Sciatic nerve (tissue), 2 donors: ENCODE measurements around the gene CHRNA3. TPM values are rescaled to one million over a fixed set of nuclear protein-coding genes. Genes with fewer than 3 reads are reported as not detected.
A peak's percentile ranks its signal among the peaks of the same experiment; 100 is the strongest.

ENCODE experiments used
- ATAC-seq: fragments of 200-7000 bp; cut with Tn5 transposase; one replicate; pipeline ENCODE4 v1.9.1; 2020; ENCODE audit warnings: mild to moderate bottlenecking, moderate library complexity
- DNase-seq: peaks from one replicate; pipeline ENCODE4 v3.0.0-alpha.2; 2020; ENCODE audit warnings: low spot score
- intact Hi-C: fragments of 100-400 bp; cut with DNase I; formaldehyde crosslinking; loops from one replicate; pipeline ENCODE4 v1.14.2; 2022
- total RNA-seq: library from RNA; stranded (reverse); fragmentation: NEBNext Ultra II Directional; extraction: Animal tissue kit (Norgen Biotek cat#: 25700); gene quantifications from one replicate; pipeline ENCODE4 v1.2.1, GENCODE V29; 2021
- donor health status: DM: no; HTN: no; CAD: no.
- donor health status: DM: no; HTN: no; CAD: no.

Gene CHRNA3
- total RNA-seq, 1 donor from 2014 or later: not detected

DNA sequence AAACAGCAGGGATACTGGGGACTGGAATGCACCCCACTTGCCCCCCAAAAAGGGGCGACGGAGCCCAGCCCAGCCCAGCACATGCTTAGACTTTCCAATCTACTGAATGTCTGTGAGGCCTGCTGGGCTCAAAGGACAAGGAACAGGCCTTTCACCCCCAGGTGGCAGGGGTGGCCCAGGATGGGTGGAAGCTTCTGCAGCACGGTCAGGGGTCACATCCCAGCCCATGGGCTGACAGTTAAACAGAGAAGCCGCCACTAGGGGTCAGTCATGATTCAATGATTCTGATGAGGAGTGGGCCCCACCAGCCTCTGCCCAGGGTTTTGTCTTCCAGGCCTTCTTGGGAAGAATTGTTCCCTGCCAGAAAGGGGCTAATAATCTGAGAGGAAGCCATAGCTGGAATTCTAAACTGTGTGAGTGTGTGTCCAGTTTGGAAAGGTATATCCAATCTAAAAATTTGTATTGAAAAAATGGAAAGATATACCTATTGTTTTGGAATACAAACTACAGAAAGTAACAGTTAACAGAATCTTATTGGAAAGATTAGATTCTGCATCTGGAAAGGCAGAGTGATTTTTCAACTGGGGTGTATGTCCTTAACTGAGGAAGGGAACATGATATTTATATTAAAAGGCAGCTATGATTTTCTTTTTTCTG is 18.0 kb upstream of the CHRNA3 start:
- intact Hi-C loops: no loop called here
- DNase-seq (no peak), ATAC-seq (no peak)

DNA sequence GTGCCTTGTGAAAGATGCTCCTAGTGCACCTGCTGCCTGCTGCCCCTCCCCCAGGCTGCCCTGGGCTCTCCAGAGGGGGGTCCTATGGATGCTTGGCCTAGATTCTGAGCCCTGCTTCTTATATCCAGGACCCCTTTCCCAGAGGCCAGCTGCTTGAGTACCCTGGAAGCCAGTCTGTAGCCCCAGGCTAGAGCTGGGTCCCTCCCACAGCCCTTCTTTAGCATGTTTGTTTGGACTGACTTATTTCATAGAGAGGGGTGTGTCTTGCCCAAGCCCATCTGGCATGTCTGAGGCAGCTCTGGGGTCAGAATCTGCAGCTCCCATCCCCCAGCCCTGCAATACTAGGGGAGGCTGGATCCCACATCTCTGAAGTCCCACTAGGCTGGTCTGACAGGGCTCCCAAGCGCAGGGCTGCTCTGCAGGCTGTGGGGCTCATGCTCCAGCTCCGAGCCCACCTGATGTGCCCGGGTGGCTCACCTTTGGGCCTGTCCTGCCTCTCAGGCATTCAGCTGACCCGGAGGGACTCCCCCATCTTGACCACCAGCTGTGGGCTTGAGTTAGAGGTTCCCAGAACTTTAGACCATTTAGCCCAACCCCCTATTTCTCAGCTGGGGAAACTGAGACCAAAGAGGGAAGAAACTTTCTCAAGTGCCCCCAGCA is 17.1 kb upstream of the CHRNA3 start:
- intact Hi-C loops: no loop called here
- ATAC-seq (no peak), DNase-seq (peak; percentile 31)

DNA sequence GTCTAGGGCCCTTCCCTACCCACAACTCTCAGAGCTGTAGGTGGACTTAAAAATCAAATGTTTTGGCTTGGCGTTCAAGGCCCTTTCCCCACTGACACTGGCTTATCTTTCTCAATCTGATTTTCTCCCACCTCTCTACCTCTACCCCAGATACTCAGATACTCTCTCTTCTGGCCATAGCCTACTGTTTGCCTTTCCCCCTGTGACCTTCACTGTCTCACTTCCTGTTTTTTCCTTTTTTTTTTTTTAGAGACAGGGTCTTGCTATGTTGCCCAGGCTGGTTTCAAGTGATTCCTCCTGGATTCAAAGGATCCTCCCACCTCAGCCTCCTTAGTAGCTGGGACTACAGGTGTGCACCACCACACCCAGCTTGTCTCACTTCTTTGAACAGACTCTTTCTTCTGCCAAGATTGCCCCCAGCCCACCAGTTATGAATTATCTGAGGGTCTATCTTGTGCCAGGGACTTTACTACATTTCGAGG is 15.6 kb upstream of the CHRNA3 start:
- DNase-seq (no peak), ATAC-seq (no peak)
- intact Hi-C loops: no loop called here

DNA sequence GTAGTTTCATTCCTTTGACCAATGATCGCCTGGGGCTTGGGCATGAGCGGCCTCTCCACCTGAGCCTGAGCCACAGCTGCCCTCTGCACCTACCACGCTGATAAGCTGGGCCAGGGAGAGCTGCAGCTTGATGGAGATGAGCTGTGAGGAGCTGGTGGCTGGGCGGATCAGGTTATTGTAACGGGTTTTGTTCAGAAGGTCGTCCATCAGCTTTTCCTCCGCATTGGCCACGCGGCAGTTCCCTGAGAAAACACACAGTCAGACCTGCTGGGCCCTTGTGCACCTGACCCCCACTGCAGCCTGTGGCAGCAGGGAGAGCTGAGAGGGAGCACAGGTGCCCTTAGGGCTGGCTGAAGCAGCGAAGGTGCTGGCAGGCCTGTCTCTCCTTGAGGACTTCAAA is 14.6 kb upstream of the CHRNA3 start:
- ATAC-seq (no peak), DNase-seq (peak; percentile 37)
- intact Hi-C loops: no loop called here

DNA sequence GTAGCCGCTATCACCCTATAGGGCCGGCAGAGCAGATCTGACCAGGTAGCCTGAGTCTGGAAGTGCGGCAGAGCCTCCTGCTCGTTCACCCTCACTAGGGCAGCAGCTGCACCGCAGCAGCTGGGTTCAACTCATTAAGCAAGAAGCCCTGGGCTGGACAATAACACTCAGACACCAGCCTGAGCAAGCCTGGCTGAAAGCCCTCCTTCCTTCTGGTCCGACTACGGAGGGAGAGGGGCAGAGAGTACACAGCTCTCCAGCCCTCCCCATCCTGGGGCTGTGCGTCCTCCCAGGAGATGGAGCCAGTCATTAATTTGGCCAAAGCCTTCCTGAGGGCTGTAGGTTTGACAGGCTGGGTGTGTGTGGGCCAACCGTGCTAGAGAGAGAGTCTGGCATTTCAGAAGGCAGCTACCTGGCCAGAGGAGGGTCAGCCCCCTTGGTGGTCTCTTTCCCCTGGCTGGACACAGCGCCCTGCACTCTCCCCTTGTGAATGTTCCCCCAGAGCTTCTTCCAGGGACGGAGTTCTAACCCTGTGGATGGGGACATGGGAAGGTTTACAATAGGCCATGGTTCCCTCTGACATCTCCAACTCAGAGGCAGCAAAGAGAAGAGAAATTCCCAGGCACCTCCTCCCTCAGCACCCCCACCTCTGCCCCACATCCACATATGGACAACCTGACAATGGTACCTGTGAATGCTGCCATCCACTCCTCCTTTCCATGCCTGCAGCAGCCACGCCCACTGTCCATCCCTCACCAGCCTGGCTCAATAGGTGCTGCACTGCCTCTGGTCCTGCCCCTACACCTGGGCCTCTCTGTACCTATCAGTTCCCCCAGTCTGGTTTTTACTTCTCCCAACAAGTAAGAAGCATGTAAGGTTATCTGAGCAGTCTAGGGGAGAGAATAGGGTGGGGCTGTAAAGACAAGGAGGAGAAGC is 13.7 kb upstream of the CHRNA3 start:
- ATAC-seq (no peak), DNase-seq (no peak)
- intact Hi-C loops: no loop called here

DNA sequence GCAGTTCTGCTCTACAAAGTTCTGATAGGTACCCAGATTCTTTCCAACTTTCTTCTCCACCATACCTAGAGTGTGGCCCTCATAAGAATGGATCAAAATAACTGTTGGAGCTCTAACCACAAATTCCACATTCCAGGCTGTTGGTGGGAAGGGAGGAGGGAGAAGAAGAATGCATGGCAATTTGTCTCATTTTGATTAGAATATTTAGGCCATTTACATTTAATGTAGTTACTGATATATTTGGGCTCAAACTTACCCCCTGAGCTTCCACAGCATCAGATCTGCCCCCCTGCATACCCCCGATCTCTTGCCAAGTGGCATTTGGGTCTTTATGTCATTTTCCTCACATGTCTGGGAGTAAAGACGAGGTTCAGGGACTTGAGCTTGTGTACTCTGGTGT is 12.6 kb upstream of the CHRNA3 start:
- DNase-seq (no peak), ATAC-seq (no peak)
- intact Hi-C loops: no loop called here

DNA sequence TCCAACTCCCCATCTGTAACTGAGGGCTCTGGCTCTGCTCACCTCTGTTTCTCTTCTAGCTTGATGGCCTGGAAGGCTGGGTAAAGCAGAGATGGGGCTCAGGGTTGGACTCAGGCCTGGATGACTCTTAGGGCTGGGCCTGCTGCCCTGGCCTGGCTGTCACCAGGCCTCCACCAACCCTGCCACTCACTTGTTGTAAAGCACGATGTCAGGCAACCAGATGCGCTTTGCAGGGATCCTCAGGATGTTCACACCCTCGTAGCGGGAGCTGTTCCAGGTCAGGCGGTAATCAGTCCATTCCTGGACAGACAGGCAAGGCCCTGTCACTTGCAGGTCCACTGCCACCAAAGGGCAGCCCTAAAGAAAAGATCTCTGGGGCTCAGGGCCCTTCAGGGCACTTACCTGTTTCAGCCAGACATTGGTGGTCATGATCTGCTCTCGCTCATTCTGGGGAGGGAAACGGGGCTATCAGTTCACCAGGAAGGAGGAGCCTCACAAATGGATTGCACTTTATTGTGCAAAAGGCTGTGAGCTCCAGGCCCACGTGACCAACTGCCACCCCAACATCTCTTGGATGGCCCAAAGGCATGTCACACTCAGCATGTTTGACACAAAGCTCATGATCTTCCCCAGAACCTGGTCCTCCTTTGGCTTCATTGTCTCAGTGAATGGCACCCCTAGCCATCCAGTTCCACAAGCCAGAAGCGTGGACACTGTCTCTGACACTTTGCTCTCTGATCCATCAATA is 10.3 kb upstream of the CHRNA3 start:
- DNase-seq (peak; percentile 43), ATAC-seq (no peak)
- intact Hi-C loops: no loop called here

DNA sequence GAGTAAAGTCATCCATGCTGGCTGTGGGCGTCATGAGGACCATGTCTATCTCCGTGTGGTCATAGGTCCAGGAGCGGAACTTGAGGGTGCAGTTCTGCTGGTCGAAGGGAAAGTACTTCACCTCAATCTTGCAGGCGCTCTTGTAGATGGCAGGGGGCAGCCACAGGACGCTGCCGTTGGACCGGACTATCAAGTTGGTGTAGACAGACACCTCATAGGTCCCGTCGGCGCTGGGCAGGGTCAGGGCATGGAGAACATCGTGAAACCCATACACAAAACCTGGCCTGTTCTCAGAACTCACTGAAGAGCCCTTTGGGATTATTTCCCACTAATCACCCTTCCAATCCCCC is 8.9 kb upstream of the CHRNA3 start:
- intact Hi-C loops: no loop called here
- ATAC-seq: no peak
- peak; percentile 44 for DNase-seq

DNA sequence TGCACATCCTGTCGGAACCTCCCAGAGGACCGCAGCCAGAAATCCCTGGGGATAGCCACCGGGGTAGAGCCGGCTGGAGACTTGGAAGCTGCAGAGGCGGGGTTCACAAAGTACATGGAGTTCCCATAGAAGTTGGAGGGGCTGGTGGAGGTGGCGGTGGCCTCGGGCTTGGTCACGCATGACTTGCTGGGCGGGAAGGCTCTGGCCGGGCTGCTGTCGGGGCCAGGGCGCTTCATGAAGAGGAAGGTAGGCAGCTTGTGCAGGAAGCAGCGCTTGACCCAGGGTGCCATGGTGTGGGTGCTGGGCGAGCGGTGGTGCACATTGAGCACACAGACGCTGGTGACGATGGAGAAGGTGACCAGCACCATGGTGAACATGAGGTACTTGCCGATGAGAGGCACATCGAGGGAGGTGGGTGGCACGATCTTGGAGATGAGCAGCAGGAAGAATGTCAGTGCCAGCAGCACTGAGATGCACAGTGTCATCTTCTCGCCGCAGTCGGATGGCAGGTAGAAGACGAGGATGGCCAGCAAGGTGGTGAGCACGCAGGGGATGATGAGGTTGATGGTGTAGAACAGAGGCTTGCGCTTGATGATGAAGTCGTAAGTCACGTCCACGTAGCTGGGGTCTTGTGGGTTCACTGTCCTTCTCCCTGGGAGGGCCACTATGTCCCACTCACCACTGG is 8.4 kb upstream of the CHRNA3 start:
- no peak for ATAC-seq
- peak; percentile 40 for DNase-seq
- intact Hi-C loops: no loop called here

DNA sequence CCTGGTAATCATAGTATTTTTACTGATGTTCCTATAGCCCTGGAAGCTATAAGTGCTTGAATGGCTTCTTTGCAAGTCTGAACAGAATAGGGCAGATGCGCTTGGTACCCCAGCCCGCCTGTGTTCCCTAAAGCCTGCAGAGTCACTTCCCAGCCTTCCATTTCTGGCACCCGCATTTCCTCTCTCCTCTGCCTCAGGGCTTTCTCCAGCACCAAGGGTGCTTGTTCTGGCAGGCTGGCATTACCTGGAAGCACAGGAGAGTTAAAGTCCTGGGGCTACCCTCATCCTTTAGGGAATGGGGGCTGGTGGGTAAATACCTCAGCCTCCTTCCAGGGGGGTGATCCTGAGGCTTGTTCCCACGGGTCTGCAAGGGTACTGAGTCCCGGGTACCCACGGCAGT is 7.4 kb upstream of the CHRNA3 start:
- DNase-seq: no peak
- intact Hi-C loops: no loop called here
- no peak for ATAC-seq

DNA sequence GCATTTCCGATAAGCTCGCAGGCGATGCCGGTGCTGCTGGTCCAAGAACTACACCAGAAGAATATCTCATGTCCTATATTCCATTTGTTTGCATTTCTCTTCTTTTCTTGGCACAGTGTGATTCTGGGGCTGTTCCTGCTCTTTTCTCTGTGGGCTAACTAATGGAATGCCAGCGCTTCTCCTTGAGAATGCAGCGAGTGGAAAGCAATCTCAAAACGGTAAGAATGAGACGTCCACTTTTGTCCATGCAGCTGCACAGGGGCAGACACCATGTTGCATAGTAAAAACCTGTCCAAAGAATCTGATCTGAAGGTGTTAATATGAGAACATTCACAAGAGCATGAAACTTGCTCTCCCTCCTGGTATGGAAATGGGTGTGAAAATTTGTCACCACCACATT is 6.6 kb upstream of the CHRNA3 start:
- intact Hi-C loops: no loop called here
- ATAC-seq: no peak

DNA sequence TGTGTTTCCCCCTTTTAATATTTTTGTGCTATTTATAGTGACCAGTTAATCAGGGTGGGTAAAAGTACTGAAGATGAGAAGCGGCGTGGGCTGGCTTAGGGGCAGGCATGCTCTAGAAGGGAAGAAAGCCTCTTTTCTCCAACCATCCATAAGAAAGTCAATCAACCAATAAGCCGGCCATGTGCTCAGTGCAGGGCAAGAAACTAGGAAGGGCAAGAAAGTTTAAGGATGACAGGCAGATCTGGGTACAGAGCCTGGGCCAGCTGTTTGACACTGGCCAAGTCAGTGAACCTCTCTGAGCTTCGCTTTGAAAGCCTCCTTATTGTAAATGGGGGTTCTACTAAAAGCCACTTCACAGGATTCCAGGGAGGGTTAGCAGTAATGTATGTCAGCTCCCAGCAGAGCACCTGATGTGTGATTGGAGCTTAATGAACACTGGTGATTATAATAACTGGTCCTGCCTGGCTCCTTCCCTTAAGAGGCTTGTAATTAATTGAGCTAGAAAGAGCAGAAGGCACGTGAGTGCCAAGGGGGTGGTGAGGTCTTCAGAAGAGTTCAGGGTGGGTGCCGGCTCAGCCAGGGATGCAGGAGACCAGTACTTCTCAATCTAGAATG is 5.7 kb upstream of the CHRNA3 start:
- DNase-seq (no peak), ATAC-seq (no peak)
- intact Hi-C loops: no loop called here

More for the DNA sequence above, 6.6 kb upstream of the CHRNA3 start:
- no peak for DNase-seq

DNA sequence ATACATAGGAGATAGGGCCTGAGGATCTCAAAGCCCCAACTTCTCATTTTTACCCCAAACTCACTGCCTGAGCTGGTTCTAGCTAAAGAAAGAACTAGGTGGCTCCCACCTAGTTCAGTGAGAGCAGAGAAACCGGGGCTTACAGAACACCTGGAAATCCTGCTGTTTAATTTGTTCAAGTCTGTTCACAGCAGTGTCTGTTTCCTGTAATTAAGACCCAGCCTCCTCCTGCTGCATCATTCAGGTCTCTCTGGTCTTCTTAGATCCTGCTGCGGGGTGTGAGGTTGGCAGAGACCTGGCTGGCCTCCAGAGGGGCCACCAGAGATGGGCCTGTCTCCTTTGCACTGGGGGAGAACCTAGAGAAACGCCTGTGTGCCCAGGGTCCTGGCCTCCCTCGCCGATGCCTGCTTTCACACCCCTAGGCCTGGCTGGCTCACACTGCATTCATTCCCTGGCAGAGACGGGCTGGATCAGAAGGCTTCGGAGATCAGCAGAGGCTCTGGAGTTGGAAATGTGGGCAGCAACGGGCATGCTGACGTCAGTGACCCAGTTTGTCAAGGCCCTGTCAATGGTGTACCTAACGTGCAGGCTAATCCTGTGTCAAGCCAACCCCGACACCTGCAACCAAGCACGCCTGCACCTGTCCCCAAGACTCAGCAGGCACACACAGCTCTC is 4.9 kb upstream of the CHRNA3 start:
- DNase-seq (no peak), ATAC-seq (no peak)
- intact Hi-C loops: no loop called here

DNA sequence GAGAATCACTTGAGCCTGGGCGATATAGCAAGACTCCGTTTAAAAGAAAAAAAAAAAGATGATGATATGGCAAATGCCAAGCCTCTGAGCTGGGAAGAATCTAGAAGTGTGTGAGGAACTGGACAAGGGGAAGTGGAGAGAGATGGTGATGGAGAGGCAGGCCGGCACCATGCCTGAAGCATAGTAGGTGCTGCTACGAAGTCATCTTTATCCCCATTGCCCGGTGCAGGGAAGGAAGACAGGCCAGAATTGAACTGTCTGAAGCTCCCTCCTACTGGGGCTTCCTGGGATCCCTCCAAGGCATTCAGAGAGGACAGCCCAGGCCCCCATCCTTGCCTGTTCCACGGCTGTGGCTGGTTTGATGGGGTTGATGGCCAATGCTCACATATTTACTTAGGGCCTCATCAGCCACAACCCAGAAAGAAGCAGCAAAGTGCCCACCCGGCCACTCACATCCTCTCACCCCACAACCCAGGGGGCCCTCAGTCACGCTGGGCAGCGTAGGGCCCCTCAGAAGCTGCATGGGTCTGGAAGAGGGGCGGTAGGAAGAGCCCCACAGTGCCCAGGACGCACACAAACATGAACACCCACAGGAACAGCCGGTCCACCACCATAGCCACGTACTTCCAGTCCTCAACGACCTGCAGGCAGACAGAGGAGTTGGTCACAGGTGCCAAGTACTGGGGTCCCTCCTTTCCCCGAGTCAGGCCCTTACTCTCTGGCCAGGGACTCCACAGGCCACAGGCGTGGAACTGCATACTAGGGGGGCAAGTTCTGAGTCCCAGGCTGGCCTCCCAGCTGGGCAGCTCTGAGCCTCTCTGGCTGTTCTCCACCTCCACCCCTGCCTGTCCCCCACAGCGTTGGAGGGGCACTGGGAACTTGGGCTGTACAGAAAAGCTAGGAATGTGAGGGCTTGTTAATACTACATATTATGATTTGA is 4.1 kb upstream of the CHRNA3 start:
- intact Hi-C loops: no loop called here
- ATAC-seq (no peak), DNase-seq (no peak)

DNA sequence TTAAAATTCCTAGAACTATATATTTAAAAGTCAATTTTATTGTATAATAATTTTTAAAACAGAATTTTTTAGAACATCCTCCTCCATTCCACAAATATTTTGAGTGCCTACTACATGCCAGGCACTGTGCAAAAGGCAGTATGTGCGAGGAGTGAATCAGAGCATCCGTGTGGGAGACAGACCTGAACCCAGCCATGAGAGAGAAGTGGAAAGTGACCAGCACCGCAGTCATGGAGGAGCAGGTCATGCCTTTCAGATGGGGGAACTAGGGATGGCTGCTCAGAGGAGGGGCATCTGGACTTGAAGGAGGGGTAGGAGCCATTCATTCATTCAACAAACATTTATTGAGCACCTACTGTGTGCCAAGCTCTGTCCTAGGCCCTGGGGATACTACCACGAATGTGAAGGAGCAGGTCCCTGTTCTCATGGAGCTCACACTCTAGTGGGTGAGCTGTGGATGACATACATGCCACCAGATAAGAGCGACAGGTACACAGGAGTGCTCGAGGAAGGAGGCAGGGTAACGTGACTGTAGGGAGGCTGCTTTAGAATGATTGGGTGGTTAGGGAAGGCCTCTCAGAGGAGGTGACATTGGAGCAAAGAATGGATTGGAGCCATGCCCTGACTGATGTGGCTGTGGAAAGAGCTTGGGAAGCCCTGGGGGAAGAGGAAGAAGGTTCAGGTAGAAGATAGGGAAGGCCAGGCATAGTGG is 3.1 kb upstream of the CHRNA3 start:
- DNase-seq (no peak), ATAC-seq (no peak)
- intact Hi-C loops: no loop called here

DNA sequence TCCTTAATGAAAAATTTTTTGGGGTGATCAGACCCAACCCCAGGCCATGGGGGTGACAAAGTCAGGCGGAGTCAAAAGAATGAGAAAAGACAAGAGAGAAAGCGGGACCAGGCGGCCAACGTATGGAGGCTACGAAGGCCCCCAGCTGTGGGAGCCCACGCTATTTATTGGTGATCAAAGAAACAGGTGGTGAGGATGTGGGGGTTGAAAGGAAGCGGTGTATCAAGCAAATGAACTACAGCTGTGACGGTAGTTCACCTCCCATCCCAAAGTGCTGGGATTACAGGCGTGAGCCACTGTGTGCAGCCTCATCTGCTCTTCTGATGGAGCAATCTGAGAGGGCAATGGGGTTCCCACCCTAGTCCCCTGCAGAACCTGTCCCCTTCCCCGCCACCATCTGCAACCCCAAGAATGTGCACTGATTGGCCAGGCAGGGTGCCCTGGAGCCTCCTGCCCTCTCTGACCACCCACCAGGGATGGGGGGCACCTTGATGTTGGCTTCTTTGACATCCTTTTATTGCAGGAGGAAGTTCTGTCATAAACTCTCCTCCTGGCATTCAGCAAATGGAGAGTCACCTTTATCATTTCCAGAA is 1.1 kb upstream of the CHRNA3 start:
- no peak for DNase-seq
- intact Hi-C loops: no loop called here
- ATAC-seq: no peak
